DOHH2 (cell line): ENCODE results near the gene N4BP2L1.

Experiments used
- H3F3A ChIP-seq: fragments of 200-600 bp; sonication (generic), shearing (Covaris generic); 2 replicates; pipeline ENCODE4 v1.6.0; 2016; ENCODE audit warnings: antibody characterized with exemption, mild to moderate bottlenecking; ENCODE audit not compliant: control insufficient read depth, insufficient read depth
- H3K27ac ChIP-seq: fragments of 200-600 bp; sonication (generic); 2 replicates; pipeline ENCODE4 v1.5.1; 2014; ENCODE audit warnings: low read depth, mild to moderate bottlenecking, low read length, moderate library complexity
- H3K27me3 ChIP-seq: fragments of 200-600 bp; sonication (generic); 2 replicates; pipeline ENCODE4 v1.6.1; 2014; ENCODE audit warnings: mild to moderate bottlenecking, low read length, mixed read lengths; ENCODE audit not compliant: control insufficient read depth
- H3K36me3 ChIP-seq: fragments of 200-600 bp; sonication (generic); 2 replicates; pipeline ENCODE4 v1.6.1; 2014; ENCODE audit warnings: mild to moderate bottlenecking, low read length, moderate library complexity, mixed read lengths; ENCODE audit not compliant: control insufficient read depth
- H3K4me1 ChIP-seq: fragments of 200-600 bp; sonication (generic); 2 replicates; pipeline ENCODE4 v1.6.1; 2014; ENCODE audit warnings: mild to moderate bottlenecking, low read length, mixed read lengths; ENCODE audit not compliant: control insufficient read depth
- H3K4me2 ChIP-seq: fragments of 200-600 bp; sonication (generic); 2 replicates; pipeline ENCODE4 v1.6.0; 2014; ENCODE audit warnings: mild to moderate bottlenecking, low read length, moderate library complexity
- H3K4me3 ChIP-seq: fragments of 200-600 bp; sonication (generic); 2 replicates; pipeline ENCODE4 v1.5.1; 2014; ENCODE audit warnings: mild to moderate bottlenecking, low read length, mixed read lengths
- H3K79me2 ChIP-seq: fragments of 200-600 bp; sonication (generic); 2 replicates; pipeline ENCODE4 v1.6.1; 2014; ENCODE audit warnings: mild to moderate bottlenecking, low read length, mixed read lengths; ENCODE audit not compliant: control insufficient read depth
- H3K9me2 ChIP-seq: fragments of 200-600 bp; sonication (generic); replicated peaks from 2 replicates; pipeline ENCODE4 v1.6.1; 2014; ENCODE audit warnings: mild to moderate bottlenecking, low read length, mixed read lengths; ENCODE audit not compliant: control insufficient read depth
- H3K9me3 ChIP-seq: fragments of 200-600 bp; sonication (generic); 2 replicates; pipeline ENCODE4 v1.6.1; 2014; ENCODE audit warnings: antibody characterized with exemption, low read length, mixed read lengths; ENCODE audit not compliant: control insufficient read depth, insufficient read depth
- H4K20me1 ChIP-seq: fragments of 200-600 bp; sonication (generic); 2 replicates; pipeline ENCODE4 v1.6.0; 2014; ENCODE audit warnings: low read depth, mild to moderate bottlenecking, antibody characterized with exemption, low read length, moderate library complexity; ENCODE audit not compliant: control insufficient read depth, insufficient read depth
- CTCF ChIP-seq: fragments of 200-600 bp; sonication (generic); IDR thresholded peaks from one replicate; pipeline ENCODE4 v1.5.1; 2014; ENCODE audit warnings: antibody characterized with exemption, mild to moderate bottlenecking, low read depth, low read length; ENCODE audit not compliant: poor library complexity, severe bottlenecking
- EZH2phosphoT487 ChIP-seq: fragments of 200-600 bp; sonication (generic); IDR thresholded peaks from 2 replicates; pipeline ENCODE4 v1.6.1; 2017; ENCODE audit warnings: borderline replicate concordance, mild to moderate bottlenecking, antibody characterized with exemption, low read length, moderate library complexity, mixed read lengths

N4BP2L1 gene

GRCh38 chr13:32409561-32410421 lies 18.1 kb downstream of the N4BP2L1 start:
- Histone ChIP-seq H3K9me2 (no peaks in the 10 kb centered on the region), H3K36me3 (no peaks in the 10 kb centered on the region), H3K79me2 (no peaks in the 10 kb centered on the region), H3F3A (no peaks in the 10 kb centered on the region), H3K27me3 (peaks cover 3% of the 10 kb centered on the region; the same call in 1 of the 2 replicates), H3K27ac (no peak overlapping the region), H3K9me3 (no peaks in the 10 kb centered on the region), H4K20me1 (no peaks in the 10 kb centered on the region), H3K4me2 (no peak overlapping the region), H3K4me3 (no peak overlapping the region), H3K4me1 (no peaks in the 10 kb centered on the region)
- TF ChIP-seq CTCF (no peak), EZH2phosphoT487 (no peak)

- Histone ChIP-seq H3K27ac (no peak overlapping the region), H3K4me2 (no peak overlapping the region)
Observed at GRCh38 chr13:32409001-32409313, 19.0 kb downstream of the N4BP2L1 start.

DNA sequence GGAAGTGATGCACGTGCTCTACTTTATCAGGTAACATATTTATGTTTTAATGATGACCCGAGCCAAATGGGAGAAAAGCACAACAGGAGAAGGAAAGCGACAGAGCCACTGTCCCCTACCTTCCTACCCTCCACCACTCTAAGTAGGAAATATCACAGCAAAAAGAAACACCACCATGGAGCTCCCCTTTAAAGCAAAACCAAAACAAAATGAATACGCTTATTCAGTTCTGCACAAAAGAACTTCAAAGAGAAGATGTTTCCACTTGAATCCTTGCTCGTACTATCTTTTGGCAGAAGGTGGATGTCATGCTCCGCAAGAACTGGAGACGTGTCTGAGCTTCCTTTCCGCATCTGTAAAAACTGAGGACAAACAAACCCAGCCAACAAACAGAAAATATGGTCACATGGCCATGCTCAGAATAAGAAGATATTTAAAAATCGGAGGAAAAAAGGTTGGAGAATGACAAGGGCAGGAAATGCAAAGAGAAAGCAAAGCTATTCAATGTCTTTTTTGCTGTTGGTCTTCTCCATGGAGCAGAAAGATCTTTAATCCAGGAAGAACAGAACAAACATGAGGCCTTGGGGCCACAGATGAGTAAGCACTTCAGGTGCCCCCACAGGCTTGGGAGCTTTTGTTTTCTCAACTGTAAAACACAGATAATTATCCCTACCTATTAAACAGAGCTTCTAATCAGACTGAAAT lies 19.5 kb downstream of the N4BP2L1 start:
- Histone ChIP-seq H3K27ac (no peak overlapping the region), H3K4me3 (no peak overlapping the region), H3K4me1 (no peaks in the 10 kb centered on the region), H3K4me2 (no peak overlapping the region), H3K36me3 (no peaks in the 10 kb centered on the region), H3F3A (no peaks in the 10 kb centered on the region), H3K9me3 (no peaks in the 10 kb centered on the region), H4K20me1 (no peaks in the 10 kb centered on the region), H3K79me2 (no peaks in the 10 kb centered on the region), H3K9me2 (no peaks in the 10 kb centered on the region), H3K27me3 (peaks cover 3% of the 10 kb centered on the region; the same call in 1 of the 2 replicates)
- TF ChIP-seq EZH2phosphoT487 (no peak), CTCF (no peak)

More at GRCh38 chr13:32409001-32409313, 19.0 kb downstream of the N4BP2L1 start:
- Histone ChIP-seq H3K9me3 (no peaks in the 10 kb centered on the region), H4K20me1 (no peaks in the 10 kb centered on the region), H3F3A (no peaks in the 10 kb centered on the region), H3K4me1 (no peaks in the 10 kb centered on the region), H3K36me3 (no peaks in the 10 kb centered on the region), H3K27me3 (peaks cover 3% of the 10 kb centered on the region; the same call in 1 of the 2 replicates), H3K4me3 (no peak overlapping the region), H3K9me2 (no peaks in the 10 kb centered on the region), H3K79me2 (no peaks in the 10 kb centered on the region)
- TF ChIP-seq EZH2phosphoT487 = no peak
- TF ChIP-seq CTCF = no peak
